ENCODE measurements around the gene CACNA1A.
"Not testable (repeated sequence)": the region's sequence is repeated elsewhere in the genome, so short reads cannot be mapped to it uniquely, and the experiment has no call there.

The CACNA1A gene

DNA sequence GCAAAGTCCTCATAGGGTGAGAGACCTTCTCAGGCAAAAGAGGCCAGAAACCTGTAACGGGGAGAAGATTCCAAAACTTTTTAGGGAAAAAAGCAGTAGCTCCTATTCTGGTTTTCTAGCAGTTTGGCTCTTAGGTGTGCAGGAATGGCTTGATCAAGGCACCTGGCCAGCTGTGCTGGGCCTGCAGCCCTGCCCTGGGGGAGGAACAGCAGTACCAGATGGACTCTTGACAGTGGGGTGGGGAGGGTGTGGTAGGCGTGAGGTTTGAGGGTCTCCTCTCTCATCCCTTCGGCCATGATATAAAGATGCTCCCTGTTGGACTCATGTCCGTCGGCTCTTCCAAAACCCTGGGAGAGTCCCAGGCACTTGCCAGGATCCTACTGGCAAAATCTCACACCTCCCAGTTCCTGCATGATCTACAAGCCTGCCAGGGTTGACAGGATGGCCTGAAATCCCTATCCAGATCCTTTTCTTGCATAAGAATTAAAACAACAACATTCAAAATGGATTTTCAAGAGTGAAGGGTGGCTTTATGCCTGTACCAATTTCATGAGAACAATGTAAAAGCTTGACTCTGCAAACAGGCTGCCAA, 235.7 kb downstream of the CACNA1A start:
- TF ChIP-seq, protein P1, sequence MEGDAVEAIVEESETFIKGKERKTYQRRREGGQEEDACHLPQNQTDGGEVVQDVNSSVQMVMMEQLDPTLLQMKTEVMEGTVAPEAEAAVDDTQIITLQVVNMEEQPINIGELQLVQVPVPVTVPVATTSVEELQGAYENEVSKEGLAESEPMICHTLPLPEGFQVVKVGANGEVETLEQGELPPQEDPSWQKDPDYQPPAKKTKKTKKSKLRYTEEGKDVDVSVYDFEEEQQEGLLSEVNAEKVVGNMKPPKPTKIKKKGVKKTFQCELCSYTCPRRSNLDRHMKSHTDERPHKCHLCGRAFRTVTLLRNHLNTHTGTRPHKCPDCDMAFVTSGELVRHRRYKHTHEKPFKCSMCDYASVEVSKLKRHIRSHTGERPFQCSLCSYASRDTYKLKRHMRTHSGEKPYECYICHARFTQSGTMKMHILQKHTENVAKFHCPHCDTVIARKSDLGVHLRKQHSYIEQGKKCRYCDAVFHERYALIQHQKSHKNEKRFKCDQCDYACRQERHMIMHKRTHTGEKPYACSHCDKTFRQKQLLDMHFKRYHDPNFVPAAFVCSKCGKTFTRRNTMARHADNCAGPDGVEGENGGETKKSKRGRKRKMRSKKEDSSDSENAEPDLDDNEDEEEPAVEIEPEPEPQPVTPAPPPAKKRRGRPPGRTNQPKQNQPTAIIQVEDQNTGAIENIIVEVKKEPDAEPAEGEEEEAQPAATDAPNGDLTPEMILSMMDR (conservative IDR thresholded peaks at IDR 0.05; ENCODE audit: low read length) = no peak
- H3K4me3 ChIP-seq (ENCODE audit: low read length) = no peak overlapping the region
- no peak for DNase-seq (ENCODE audit: low read depth)

DNA sequence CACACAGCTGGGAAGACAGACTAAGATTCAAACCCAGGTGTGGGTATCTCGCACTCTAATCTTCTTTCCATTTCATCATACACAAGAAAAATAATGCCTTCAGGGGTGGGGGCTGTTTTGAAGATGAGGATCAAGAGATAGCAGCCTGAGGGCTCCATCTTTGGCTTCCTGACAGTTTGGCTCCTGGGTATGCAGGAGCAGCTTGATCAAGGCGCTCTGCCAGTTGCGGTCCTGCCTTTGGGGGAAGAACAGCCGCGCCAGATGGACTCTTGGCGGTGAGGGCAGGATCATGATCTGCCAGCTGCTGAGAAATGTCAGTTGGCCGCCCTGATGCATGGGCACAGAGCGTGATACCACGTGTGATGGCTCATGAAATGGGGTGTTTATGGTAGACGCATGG, 236.9 kb downstream of the CACNA1A start:
- TF ChIP-seq, protein P1 (conservative IDR thresholded peaks at IDR 0.05; ENCODE audit: low read length) = no peak
- no peak for DNase-seq (ENCODE audit: low read depth)
- H3K4me3 ChIP-seq (ENCODE audit: low read length) = no peak overlapping the region

DNA sequence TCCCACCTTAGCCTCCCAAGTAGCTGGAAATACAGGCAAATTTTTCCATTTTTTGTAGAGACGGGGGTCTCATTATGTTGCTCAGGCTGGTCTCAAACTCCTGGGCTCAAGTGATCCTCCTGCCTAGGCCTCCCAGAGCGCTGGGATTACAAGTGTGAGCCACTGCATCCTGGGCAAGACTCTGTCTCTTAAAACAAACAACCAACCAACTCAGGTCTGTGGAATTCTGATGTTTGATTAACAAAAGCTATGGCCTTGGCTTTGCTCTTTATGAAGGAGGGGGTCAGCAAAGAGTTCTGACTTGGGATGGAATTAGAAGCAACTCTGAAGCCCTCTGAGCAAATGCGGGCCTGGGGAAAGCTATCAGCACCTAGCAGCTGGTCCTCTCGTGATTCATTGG, 238.4 kb downstream of the CACNA1A start:
- TF ChIP-seq, protein P1 (conservative IDR thresholded peaks at IDR 0.05; ENCODE audit: low read length) = no peak
- DNase-seq (ENCODE audit: low read depth) = no peak
- H3K4me3 ChIP-seq (ENCODE audit: low read length) = no peak overlapping the region

DNA sequence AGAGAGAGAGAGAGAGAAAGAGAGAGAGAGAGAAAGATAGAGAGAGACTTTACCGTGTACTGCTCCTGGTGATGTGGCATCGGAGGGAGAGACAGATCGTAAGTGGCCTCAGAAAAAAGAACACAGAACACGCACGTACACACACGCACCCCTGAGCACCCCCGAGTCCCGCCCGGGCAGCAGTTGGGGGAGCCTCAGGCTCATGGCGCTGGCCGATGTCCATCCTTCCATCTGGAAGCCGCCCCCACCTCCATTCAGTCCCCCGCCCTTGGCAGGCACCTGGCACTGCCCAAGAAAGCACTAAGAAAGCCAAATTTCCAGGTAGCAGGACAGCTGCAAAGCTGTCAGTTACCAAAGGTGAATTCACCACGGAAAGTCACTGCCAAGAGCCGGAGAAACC, 239.1 kb downstream of the CACNA1A start:
- TF ChIP-seq, protein P1 (conservative IDR thresholded peaks at IDR 0.05; ENCODE audit: low read length) = no peak
- H3K4me3 ChIP-seq (ENCODE audit: low read length) = no peak overlapping the region
- DNase-seq (ENCODE audit: low read depth) = no peak

DNA sequence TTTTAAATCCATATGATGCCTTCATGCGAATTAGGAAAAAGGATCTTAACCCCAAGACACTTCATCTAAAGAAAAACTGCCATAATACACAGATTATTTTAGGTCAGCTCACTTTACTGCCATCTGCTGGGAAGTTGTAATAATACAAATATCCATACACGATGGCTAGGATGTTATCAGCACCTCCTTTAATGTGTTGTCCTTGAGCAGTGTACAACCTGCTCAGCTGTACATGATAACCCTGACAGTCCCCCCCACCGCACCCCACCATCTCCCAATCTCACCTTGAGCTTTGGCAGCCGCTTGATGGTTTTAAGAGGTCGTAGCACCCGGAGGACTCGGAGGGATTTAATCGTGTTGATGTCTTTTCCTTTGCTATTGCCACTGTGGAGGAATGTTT, 243.8 kb downstream of the CACNA1A start:
- peak; percentile 48 for DNase-seq (ENCODE audit: low read depth)
- no peak overlapping the region for H3K4me3 ChIP-seq (ENCODE audit: low read length)
- TF ChIP-seq, protein P1 (conservative IDR thresholded peaks at IDR 0.05; ENCODE audit: low read length) = peak; percentile 64

DNA sequence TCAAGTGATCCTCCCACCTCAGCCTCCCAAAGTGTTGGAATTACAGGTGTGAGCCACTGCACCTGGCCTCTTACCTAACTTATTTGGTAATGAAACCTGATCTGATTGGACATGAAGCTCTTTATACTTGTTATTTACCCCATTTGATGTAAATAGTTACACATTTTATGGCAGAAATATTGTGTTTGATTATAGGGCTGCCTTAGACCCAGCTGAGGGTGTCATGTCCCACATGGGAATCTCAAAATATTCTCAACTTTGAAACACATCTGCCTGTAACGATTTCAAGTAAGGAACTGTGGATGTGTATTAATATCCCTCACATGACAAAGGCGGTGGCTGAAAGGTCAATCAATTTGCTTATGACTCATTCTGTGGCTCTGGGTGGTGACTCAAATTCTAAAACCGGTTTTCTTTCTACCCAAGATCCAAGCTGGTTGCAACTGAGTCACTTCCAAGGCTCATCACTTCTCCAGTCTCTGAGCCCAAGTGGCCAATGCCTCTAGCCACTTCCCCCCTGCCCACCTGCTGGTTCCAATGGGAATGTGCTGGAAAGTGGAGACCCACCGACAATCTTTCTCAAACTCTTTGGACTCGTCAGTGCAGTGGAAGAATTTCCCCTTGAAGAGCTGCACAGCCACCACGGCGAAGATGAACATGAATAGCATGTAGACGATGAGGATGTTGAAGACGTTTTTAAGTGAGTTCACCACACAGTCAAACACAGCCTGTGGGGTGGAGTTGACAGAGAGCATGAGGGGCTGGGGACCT, 245.2 kb downstream of the CACNA1A start:
- H3K4me3 ChIP-seq (ENCODE audit: low read length) = no peak overlapping the region
- DNase-seq (ENCODE audit: low read depth) = peak; percentile 87
- TF ChIP-seq, protein P1 (conservative IDR thresholded peaks at IDR 0.05; ENCODE audit: low read length) = peak; percentile 6; the same call in 1 of the 2 replicates

DNA sequence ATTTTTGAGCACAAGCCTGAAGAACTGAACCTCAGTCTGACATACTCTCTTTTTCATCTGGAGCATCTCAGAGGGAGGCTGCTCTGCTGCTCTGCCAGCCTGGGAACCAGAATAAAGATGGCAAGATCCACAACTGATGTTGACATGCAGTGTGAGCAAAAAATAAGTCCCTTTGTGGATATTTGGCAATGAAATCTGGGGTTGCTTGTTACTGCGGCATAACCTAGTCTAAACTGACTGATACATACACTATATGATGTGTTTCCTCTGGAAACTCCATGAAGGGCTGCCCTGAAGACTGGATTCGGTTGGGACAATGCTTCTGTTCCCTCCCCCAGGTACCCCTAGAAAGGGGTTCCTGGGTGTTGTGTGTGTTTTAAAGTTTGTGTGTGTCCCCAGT, 249.4 kb downstream of the CACNA1A start:
- no peak overlapping the region for H3K4me3 ChIP-seq (ENCODE audit: low read length)
- TF ChIP-seq, protein P1 (conservative IDR thresholded peaks at IDR 0.05; ENCODE audit: low read length) = no peak
- no peak for DNase-seq (ENCODE audit: low read depth)

DNA sequence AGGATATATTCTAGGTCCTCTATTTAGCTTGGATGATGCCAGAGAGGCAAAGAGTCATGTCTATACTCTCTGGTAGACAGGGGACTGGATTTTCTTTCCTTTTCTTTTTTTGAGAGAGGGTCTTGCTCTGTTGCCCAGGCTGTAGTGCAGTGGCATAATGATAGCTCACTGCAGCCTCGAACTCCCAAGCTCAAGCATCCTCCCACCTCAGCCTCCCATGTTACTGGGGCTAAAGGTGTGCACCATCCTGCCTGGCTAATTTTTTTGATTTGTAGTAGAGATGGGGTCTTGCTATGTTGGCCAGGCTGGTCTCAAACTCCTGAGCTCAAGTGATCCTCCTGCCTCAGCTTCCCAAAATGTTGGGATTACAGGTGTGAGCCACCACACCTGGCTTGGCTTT, 249.9 kb downstream of the CACNA1A start:
- not testable (repeated sequence) for H3K4me3 ChIP-seq (ENCODE audit: low read length); DNase-seq (ENCODE audit: low read depth)

All from AG10803 (cell line).